ENCODE results near the gene SHISA8.
"Not testable (repeated sequence)": the region's sequence is repeated elsewhere in the genome, so short reads cannot be mapped to it uniquely, and the experiment has no call there.

SHISA8 gene

GRCh38 chr22:41898645-41899044 is 16.2 kb downstream of the SHISA8 start:
- DNase-seq = no peak

- no peak for DNase-seq
Measured at GRCh38 chr22:41893591-41894375, 21.1 kb downstream of the SHISA8 start.

GRCh38 chr22:41892721-41893120 is 22.2 kb downstream of the SHISA8 start:
- DNase-seq = no peak

GRCh38 chr22:41891407-41891806 is 23.5 kb downstream of the SHISA8 start:
- DNase-seq = no peak

- no peak for DNase-seq
Measured at GRCh38 chr22:41888627-41889200, 26.2 kb downstream of the SHISA8 start.

GRCh38 chr22:41885516-41885915 is 29.4 kb downstream of the SHISA8 start:
- DNase-seq = no peak

- DNase-seq = no peak
Measured at GRCh38 chr22:41885116-41885515, 29.8 kb downstream of the SHISA8 start.

- no peak for DNase-seq
Measured at GRCh38 chr22:41883400-41883799, 31.5 kb downstream of the SHISA8 start.

- DNase-seq = no peak
Measured at GRCh38 chr22:41880653-41881052, 34.2 kb downstream of the SHISA8 start.

GRCh38 chr22:41876675-41877074 is 38.2 kb downstream of the SHISA8 start:
- DNase-seq = no peak

GRCh38 chr22:41876275-41876674 is 38.6 kb downstream of the SHISA8 start:
- no peak for DNase-seq

GRCh38 chr22:41875531-41876270 is 39.2 kb downstream of the SHISA8 start:
- DNase-seq = no peak

GRCh38 chr22:41874090-41874489 is 40.8 kb downstream of the SHISA8 start:
- no peak for DNase-seq

GRCh38 chr22:41873391-41873790 is 41.5 kb downstream of the SHISA8 start:
- DNase-seq = no peak

GRCh38 chr22:41870786-41871185 is 44.1 kb downstream of the SHISA8 start:
- DNase-seq = no peak

GRCh38 chr22:41870081-41870480 is 44.8 kb downstream of the SHISA8 start:
- DNase-seq = not testable (repeated sequence)

GRCh38 chr22:41868556-41868955 is 46.3 kb downstream of the SHISA8 start:
- no peak for DNase-seq

- DNase-seq = no peak
Measured at GRCh38 chr22:41863472-41863871, 51.4 kb downstream of the SHISA8 start.

GRCh38 chr22:41862530-41863266 is 52.2 kb downstream of the SHISA8 start:
- no peak for DNase-seq

GRCh38 chr22:41862160-41862529 is 52.7 kb downstream of the SHISA8 start:
- no peak for DNase-seq

Measured in NCI-H510A treated with DMSO at 0.1 percent for 48 hours (cell line).